Lower leg skin (tissue), 4 donors: ENCODE data around the gene UPK1B. TPM values are rescaled to one million over a fixed set of nuclear protein-coding genes. Genes with fewer than 3 reads are reported as not detected.

ENCODE experiments used
- DNase-seq, 2 donors: peaks; one replicate each; pipeline ENCODE4 v3.0.0-alpha.2; 2019; ENCODE audit warnings: low spot score in 2 of 2
- H3K4me3 ChIP-seq: fragments of 200-600 bp; sonication (generic); 2 replicates; pipeline ENCODE4 v1.5.1; 2017; ENCODE audit warnings: mild to moderate bottlenecking, low read depth; ENCODE audit not compliant: poor library complexity, severe bottlenecking
- POLR2A ChIP-seq, 2 donors: fragments of 450-650 bp; IDR thresholded peaks; one replicate each; pipeline ENCODE4 v1.6.1; 2016 to 2017; ENCODE audit warnings: antibody characterized with exemption in 2 of 2, mild to moderate bottlenecking in 1 of 2, moderate library complexity in 1 of 2
- WGBS, 2 donors: methylation state at CpG; one replicate each; pipeline ENCODE4 v1.1.5; 2018; 5-methylcytosine and 5-hydroxymethylcytosine counted together
- intact Hi-C: fragments of 100-400 bp; cut with DNase I; formaldehyde crosslinking; loops from one replicate; pipeline ENCODE4 v1.15.0; 2023; ENCODE audit warnings: low total_unique reads
- total RNA-seq, 4 donors: library from RNA; depleted of rRNA; stranded (reverse); fragments of >200 nt; gene quantifications; one replicate each; pipeline ENCODE4 v1.1.0, GENCODE V29; 2016
- TF ChIP-seq, protein P1 (sequence below), 3 donors: fragments of 450-650 bp; IDR thresholded peaks; one replicate each; pipeline ENCODE4 v1.5.1; 2016; ENCODE audit warnings: antibody characterized with exemption in 3 of 3, mild to moderate bottlenecking in 3 of 3, moderate library complexity in 2 of 3

The UPK1B gene
- total RNA-seq, 4 donors from 2014 or later = 0.15 to 2.5 (median 1.8) TPM

DNA sequence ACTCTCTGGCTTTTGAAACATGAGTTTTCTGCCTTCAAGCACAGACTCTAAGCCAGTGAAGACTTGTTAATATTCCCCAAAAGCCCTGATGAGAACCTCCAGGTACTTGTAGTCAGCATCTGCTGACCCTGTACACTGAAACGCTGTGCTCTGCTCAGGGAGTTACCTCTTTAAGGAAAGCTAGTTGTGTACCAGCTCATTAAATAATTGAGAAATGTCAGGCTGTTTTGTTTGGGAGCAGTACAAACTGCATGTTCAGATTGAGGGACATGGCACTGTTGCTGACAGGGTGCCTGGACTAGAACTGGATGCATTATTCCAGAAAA, 21.7 kb downstream of the UPK1B start:
- H3K4me3 ChIP-seq = no peak overlapping the region
- no peak for DNase-seq
- TF ChIP-seq, protein P1, sequence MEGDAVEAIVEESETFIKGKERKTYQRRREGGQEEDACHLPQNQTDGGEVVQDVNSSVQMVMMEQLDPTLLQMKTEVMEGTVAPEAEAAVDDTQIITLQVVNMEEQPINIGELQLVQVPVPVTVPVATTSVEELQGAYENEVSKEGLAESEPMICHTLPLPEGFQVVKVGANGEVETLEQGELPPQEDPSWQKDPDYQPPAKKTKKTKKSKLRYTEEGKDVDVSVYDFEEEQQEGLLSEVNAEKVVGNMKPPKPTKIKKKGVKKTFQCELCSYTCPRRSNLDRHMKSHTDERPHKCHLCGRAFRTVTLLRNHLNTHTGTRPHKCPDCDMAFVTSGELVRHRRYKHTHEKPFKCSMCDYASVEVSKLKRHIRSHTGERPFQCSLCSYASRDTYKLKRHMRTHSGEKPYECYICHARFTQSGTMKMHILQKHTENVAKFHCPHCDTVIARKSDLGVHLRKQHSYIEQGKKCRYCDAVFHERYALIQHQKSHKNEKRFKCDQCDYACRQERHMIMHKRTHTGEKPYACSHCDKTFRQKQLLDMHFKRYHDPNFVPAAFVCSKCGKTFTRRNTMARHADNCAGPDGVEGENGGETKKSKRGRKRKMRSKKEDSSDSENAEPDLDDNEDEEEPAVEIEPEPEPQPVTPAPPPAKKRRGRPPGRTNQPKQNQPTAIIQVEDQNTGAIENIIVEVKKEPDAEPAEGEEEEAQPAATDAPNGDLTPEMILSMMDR (IDR thresholded peaks at IDR 0.05) = no peak
- TF ChIP-seq POLR2A (IDR thresholded peaks at IDR 0.05) = no peak
- intact Hi-C loops = no loop called here
- 47 to 48% methylated on average over 1 of the region's 1 CpG for WGBS, 2 donors

DNA sequence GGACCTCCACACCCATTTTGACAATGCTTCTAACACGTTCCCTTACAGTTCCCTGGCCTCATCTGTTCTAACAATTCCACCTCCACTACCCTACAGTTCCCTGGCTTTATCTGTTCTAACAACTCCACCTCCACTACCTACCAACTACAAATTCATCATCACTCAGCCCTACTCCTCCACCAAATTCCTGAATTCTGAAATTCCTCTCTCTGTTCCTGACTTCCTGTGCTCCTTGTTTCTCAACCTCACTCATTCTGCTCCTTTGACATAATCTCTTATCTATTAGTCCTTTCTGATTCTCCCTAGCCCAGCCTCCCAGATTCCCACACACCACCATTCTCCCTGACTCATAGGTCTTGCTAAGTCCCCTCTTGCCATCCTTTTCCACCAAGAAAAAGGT, 22.5 kb downstream of the UPK1B start:
- TF ChIP-seq, protein P1 (IDR thresholded peaks at IDR 0.05) = no peak
- no peak for DNase-seq
- H3K4me3 ChIP-seq = no peak overlapping the region
- intact Hi-C loops = no loop called here
- WGBS, 2 donors = 75 to 86% methylated on average over 1 of the region's 1 CpG

DNA sequence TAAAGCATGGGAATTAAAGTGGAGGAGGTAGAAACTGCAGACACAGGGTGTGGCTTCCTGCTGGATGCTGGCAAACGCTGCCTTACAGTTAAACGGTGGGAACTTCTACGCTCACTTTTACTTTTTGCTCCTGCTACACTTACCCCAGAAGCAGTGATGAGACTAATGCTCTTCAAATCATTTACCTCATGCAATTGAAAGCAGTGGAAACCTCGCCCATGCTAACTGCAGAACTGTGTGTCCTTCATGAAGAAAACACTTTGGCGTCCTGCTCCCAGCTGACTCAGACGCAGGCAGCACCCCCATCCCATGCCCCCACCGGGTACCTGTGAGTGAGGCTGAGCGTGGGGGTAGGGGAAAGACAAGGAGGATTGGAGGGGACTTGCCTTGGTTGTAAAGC, 31.8 kb downstream of the UPK1B start:
- no peak overlapping the region for H3K4me3 ChIP-seq
- intact Hi-C loops = no loop called here
- WGBS, 2 donors = 22 to 36% methylated on average over 8 of the region's 8 CpGs
- DNase-seq = no peak
- TF ChIP-seq POLR2A (IDR thresholded peaks at IDR 0.05) = no peak
- TF ChIP-seq, protein P1 (IDR thresholded peaks at IDR 0.05) = no peak

DNA sequence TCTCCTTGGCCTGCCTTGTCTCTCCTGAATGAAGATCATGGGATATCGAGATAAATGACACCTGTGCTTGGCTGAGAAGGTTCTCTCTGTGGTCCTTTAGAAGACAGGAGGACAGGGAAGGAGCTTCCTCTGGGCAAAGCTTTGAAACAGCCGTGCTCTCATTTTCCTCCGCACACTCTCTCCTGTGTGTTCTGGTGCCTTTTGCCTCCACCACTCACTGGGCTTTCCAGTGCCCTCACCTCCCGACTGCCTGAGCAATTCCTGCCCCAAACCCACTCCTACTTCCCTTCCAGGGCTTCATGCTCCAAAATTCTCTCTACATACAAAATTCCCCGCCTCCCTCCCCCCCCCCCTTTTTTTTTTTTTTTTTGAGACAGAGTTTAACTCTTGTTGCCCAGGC, 32.3 kb downstream of the UPK1B start:
- intact Hi-C loops = no loop called here
- WGBS, 2 donors = 49 to 63% methylated on average over 5 of the region's 5 CpGs
- TF ChIP-seq POLR2A (IDR thresholded peaks at IDR 0.05) = no peak
- TF ChIP-seq, protein P1 (IDR thresholded peaks at IDR 0.05) = no peak
- no peak for DNase-seq
- no peak overlapping the region for H3K4me3 ChIP-seq

DNA sequence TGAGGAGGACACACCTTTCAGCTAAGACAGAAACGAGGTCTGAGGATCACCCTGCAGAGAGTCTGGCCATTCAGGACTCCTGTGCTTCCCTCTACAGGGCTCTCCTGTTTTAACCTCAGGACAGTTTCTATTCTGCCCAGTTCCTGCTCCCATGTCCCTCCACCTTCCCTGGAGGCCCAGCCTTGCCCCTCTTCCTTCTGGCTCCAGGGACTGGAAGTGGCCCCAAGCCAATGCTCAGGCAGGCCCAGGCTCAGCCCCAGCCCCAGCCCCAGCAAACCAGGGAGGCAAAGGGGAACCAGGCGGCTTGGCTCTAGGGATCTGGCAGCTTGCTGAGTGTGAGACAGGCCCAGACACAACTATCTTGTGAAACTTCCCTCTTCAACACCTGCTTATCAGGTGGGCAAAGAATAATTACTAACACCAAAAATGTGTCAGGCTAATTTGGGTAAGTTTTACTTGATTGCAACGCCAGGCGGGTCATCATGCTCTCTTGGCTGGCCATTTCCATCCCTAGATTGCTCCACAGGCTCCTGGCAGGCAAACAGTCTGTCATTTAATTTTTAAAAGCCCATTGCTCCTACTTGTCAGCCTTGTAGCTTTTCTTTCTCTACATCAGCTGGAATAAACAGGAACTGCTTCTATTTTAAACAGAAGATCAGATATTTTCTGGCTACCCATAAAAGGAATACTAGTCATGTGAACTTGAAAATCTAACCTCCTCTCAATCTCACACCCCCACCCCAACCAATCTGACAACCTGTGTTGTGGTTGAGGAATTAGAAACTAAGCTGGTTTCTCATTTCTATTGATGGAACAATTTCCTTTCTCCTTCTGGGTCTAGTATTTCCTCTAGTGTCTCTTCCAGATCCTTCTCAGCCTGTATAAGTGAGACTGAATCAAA, 33.5 kb downstream of the UPK1B start:
- H3K4me3 ChIP-seq = no peak overlapping the region
- intact Hi-C loops = no loop called here
- WGBS, 2 donors = 50 to 57% methylated on average over 4 of the region's 4 CpGs
- no peak for TF ChIP-seq POLR2A (IDR thresholded peaks at IDR 0.05)
- TF ChIP-seq, protein P1 (IDR thresholded peaks at IDR 0.05) = no peak
- peak in 1 of 2 donors; percentile 23 for DNase-seq

DNA sequence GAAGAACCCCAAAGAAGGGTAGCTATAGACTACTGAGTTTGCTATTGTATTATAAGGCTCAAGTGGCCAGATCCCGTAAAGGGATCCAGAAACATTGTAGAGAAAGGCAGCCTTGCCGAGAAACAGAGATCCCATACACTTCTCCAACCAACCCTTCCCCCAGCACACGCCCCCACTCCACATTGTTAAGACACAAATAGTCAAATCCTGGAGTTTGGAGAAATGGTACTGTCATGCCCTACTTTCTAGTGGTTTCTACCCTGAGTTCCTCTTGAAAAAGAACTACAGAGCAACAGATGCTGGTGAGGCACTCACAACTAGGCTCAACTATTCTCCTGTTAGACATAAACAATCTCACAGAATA, 34.1 kb downstream of the UPK1B start:
- 67 to 77% methylated on average over 3 of the region's 3 CpGs for WGBS, 2 donors
- H3K4me3 ChIP-seq = no peak overlapping the region
- intact Hi-C loops = no loop called here
- no peak for DNase-seq
- TF ChIP-seq, protein P1 (IDR thresholded peaks at IDR 0.05) = no peak
- no peak for TF ChIP-seq POLR2A (IDR thresholded peaks at IDR 0.05)
